ENCODE results near the gene TRIM47. TPM values are rescaled to one million over a fixed set of nuclear protein-coding genes. Genes with fewer than 3 reads are reported as not detected.

The TRIM47 gene
- total RNA-seq, 4 donors from 2014 or later, result 10.3 to 23.0 (median 20.8) TPM

- TF ChIP-seq CTCF (IDR thresholded peaks at IDR 0.05; ENCODE audit: low read depth), result no peak
These were observed 44.0 kb upstream of the TRIM47 start for GRCh38 chr17:75922173-75922961.

- no peak for TF ChIP-seq CTCF (IDR thresholded peaks at IDR 0.05; ENCODE audit: low read depth)
These were observed 43.2 kb upstream of the TRIM47 start for GRCh38 chr17:75921596-75921995.

- no peak for TF ChIP-seq CTCF (IDR thresholded peaks at IDR 0.05; ENCODE audit: low read depth)
These were observed 41.7 kb upstream of the TRIM47 start for GRCh38 chr17:75920045-75920560.

GRCh38 chr17:75919611-75920010 is 41.2 kb upstream of the TRIM47 start:
- no peak for TF ChIP-seq CTCF (IDR thresholded peaks at IDR 0.05; ENCODE audit: low read depth)

- no peak for TF ChIP-seq CTCF (IDR thresholded peaks at IDR 0.05; ENCODE audit: low read depth)
These were observed 39.6 kb upstream of the TRIM47 start for GRCh38 chr17:75917917-75918445.

GRCh38 chr17:75917141-75917916 is 38.9 kb upstream of the TRIM47 start:
- no peak for TF ChIP-seq CTCF (IDR thresholded peaks at IDR 0.05; ENCODE audit: low read depth)

GRCh38 chr17:75915268-75915667 is 36.9 kb upstream of the TRIM47 start:
- TF ChIP-seq CTCF (IDR thresholded peaks at IDR 0.05; ENCODE audit: low read depth), result no peak

Measured in subcutaneous adipose tissue (tissue), 4 donors.